Measurements from ENCODE around the gene SPTBN4.
"Not testable (repeated sequence)": the region's sequence is repeated elsewhere in the genome, so short reads cannot be mapped to it uniquely, and the experiment has no call there.

Gene SPTBN4

DNA sequence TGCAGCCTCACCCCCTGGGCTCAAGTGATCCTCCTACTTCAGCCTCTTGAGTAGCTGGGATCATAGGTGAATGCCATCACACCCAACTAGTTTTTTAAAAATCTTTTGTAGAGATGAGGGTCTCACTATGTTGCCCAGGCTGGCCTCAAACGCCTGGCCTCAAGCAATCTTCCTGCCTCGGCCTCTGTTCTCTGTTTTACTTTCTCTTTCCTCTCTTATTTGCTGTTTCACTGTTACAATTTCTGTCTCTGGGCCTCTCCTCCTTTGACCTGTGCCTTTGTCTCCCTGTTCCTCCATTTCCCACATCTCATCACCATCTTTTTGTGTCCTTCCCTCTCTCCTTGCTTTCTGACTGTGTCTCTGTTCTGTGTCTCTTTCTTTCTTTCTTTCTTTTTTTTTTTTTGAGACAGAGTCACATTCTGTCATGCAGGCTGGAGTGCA, 119.2 kb downstream of the SPTBN4 start:
- no peak for DNase-seq (ENCODE audit: low read depth in 2 of 2)

DNA sequence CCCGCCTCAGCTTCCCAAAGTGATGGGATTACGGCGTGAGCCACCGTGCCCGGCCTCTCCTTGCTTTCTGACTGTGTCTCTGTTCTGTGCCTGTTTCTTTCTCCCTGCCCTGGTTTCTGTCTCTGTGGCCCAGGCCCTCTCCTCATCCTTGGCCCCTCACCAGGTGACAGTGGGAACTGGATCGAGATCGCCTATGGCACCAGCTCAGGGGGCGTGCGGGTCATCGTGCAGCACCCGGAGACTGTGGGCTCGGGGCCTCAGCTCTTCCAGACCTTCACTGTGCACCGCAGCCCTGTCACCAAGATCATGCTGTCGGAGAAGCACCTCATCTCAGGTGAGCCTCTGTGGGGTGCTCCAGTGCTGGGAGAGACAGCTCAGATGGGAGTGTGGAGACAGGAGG, 119.8 kb downstream of the SPTBN4 start:
- DNase-seq (ENCODE audit: low read depth in 2 of 2): no peak

DNA sequence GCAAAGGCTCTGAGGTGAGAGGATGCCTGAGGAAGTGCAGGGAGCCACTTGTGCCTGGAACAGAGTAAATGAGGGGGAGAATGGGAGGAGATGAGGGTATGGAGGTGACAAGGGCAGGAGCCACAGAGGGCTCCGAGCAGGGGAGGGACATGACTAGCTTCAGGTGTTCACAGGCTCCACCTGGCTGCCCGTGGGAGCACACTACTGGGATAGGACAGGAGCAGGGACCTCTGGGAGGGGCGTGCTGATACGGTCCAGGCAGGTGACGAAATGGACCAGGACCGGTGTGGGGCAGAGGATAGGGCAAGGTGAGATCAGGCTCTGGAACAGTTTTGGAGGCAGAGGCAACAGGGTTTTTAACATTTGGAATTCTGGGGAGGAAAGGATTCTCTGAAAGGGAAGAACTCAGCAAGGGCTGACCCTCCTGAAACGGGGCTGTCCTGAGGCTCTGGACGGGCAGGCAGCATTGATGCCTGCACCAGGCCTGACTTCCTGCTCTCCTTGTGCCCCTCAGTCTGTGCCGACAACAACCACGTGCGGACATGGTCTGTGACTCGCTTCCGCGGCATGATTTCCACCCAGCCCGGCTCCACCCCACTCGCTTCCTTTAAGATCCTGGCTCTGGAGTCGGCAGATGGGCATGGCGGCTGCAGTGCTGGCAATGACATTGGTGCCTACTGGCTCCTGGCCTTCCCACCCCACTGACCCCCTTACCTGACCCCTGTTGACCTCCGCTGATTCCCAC, 121.5 kb downstream of the SPTBN4 start:
- no peak for DNase-seq (ENCODE audit: low read depth in 2 of 2)

DNA sequence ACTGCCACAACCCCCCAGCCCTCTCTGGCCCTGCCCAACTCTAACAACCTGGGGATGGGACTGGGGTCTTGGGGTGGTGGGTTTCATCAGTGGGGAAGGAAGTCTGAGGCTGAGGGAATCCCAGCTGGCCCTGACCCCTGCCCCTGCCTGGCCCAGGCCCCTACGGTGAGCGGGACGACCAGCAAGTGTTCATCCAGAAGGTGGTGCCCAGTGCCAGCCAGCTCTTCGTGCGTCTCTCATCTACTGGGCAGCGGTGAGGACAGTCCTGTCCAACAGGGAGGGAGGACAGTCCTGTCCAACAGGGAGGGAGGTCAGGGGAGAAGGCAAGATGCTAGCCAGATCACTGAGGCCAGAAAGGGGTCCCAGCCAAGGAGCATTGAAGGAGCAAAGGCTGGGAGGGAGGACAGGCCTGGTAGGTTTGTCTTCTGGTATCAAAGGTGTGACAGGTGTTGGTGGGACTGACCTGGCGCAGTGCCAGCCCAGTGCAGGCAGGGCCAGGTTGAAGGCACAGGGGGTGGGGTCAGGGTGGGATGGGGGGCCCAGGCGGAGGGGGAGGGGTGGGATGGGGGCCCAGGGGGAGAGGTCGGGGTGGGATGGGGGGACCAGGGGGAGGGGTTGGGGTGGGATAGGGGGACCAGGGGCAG, 122.2 kb downstream of the SPTBN4 start:
- DNase-seq (ENCODE audit: low read depth in 2 of 2): no peak

DNA sequence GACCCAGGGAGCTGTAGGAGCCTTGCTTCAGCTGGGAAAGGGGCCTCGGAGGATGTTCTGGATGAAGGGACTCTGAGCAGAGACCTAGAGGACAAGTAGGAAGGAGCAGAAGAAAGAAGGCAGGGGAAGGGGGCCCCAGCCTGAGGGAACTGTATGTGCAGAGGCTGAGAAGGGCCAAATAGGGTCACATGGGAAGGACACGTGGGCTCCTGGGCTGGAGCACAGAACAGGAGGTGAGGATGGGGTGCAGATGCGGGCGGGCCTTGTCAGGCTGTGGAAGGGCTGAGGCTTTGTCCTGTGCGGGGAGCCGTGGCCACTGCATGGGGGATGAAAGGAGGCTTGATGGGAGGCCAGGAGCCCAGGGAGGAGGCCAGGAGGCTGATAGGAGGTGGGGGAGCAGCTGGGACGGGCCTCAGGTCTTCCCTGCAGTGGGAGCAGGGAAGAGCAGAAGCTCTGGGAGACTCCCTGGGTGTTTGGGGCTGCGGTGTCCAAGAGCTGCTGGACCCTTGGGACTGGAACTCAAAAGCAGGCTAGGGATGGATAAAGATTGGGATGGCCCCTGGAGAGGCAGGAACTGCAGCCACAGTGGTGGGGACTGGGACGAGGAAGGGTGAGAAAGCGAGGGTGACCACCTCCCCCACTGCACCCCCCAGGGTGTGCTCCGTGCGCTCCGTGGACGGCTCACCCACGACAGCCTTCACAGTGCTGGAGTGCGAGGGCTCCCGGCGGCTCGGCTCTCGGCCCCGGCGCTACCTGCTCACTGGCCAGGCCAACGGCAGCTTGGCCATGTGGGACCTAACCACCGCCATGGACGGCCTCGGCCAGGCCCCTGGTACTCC, 123.0 kb downstream of the SPTBN4 start:
- DNase-seq (ENCODE audit: low read depth in 2 of 2): no peak

DNA sequence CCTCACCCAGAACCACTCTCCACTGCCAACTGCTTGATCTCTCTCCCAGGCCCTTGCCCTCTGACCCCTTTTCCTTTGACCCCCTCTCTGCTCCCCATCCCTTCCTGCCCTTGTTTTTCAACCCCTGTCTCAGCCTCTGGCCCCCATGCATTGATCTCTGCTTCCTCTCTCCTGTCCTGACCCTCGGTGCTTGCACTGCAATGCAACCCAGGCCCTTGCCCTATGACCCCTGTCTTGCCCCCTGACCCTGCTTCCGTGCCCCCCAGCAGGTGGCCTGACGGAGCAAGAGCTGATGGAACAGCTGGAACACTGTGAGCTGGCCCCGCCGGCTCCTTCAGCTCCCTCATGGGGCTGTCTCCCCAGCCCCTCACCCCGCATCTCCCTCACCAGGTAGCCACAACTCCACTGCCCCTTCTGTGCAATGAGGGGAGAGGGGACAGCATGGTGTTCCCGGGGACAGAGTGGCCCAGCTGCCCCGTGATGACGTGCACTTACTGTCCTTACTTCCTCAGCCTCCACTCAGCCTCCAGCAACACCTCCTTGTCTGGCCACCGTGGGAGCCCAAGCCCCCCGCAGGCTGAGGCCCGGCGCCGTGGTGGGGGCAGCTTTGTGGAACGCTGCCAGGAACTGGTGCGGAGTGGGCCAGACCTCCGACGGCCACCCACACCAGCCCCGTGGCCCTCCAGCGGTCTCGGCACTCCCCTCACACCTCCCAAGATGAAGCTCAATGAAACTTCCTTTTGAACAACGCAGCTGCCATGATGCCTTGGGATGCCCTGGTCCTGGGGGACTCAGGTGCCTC, 123.9 kb downstream of the SPTBN4 start:
- no peak for DNase-seq (ENCODE audit: low read depth in 2 of 2)

DNA sequence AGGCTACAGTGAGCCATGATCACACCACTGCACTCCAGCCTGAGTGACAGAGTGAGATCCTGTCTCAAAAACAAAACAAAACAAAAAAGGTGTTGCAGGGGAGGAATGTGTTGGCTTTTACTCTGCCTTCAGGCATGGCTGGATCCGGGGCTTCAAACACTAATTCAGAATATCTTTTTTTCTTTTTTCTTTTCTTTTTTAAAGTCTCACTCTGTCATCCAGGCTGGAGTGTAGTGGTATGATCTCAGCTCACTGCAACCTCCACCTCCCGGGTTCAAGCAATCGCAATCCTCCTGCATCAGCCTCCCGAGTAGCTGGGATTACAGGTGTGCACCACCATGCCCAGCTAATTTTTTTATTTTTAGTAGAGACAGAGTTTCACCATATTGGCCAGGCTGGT, 124.9 kb downstream of the SPTBN4 start:
- DNase-seq (ENCODE audit: low read depth in 2 of 2): not testable (repeated sequence)

DNA sequence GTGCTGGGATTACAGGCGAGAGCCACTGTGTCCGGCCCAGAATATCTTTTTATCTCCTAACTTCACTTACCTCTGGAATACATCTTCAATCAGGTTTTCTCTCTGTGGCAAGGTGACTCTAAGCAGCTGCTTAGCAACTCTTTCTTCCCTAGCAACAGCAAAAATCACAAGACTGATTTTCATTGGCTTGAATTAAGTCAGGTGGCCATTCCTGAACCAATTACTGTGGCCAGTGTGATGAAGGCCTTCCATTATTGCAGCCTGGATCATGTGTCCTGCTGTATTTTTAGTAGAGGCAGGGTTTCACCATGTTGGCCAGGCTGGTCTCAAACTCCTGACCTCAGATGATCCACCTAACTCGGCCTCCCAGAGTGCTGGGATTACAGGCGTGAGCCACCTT, 125.4 kb downstream of the SPTBN4 start:
- DNase-seq (ENCODE audit: low read depth in 2 of 2): no peak

DNA sequence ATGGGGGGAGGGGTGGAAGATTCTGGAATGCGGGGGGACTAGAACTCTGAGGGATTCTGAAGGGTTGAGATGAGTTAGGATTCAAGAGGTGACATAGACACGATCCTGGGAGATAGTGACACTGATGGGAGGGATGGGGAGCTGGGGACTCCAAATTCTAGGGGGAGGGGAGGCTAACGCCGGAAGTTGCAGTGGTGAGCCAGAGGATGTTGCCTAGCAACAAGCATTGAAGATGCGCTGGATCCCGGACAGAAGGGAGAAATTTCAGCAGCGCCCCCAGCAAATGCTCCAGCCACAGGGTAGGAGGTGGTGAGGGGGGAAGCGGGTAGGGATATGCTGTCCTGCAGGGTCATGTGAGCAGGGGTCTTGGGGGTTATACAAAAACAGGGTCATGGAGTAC, 127.5 kb downstream of the SPTBN4 start:
- no peak for DNase-seq (ENCODE audit: low read depth in 2 of 2)

DNA sequence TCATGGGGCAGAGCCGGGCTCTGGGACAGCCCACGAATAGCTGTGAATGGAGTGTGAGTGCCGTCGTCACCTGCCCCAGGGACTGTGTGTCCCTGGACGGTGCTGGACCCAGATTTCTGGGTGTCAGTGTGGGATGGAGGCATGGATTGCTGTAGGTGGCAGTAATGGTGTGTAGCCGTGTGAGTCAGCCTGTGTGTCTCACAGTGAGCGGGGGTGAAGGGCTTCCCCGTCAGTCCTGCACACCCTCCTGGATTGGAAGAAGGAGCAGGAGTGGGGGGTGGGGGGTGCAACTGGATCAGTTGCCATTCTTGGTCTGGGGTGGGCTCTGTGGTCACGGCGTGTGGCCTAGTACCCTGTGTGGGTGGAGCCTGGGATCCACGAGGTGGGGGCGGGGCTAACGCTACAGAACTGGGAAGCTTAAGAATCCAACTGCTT, 127.9 kb downstream of the SPTBN4 start:
- DNase-seq (ENCODE audit: low read depth in 2 of 2): no peak

DNA sequence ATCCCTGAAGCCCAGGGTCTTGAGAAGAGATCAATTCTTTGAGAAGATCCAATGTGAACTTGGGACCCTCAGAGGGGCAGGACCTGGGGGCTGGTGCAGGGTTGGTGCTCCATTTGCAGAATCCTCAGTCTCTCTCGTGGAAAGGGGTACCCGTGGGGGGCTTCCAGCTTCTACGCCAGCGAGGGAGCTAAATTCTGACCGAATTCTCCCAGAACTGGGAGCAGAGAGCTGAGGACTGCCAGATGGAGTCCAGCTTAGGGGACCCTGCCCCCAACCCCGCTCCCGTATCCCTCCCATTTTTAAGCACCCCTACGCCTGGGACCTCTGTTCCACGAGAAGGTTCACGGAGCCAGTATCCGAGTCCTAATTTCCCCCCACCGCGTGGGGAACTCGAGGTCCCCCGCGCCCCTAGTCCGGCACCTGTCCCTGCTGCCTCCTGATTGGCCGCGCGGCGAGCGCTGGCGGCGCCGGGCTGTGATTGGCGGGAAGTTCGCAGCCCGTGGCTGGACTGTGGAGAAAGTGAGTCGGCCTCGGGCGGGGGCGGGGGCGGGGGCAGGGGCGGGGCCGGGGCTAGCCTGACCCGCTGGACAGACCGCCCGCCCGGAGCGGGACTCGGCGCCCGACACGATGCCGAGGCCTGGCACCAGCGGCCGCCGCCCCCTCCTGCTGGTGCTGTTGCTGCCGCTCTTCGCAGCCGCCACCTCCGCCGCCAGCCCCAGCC, 130.0 kb downstream of the SPTBN4 start:
- DNase-seq (ENCODE audit: low read depth in 2 of 2): no peak

DNA sequence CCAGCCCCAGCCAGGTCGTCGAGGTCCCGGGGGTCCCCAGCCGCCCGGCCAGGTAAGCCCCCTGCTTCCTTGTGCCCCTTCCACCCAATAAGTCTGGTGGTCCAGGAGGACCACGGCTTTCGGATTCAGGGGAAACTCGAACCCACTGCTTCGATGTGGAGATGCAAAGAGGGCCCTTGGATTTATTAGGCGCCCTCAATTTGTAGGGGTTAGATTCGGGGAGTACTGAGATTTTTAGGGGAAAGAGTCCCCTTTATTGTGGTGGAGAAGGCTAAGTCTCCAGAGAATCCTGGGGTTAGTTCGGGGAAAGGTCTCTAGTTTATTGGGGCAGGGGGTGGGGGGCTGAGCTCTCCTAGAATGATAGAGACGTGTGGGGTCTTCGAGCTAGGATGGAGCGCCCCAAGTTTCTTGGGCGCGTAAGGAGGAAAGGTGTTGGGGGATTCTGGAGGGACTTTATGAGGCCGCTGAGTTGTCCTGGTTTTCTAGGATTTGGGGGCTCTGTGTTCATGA, 130.6 kb downstream of the SPTBN4 start:
- DNase-seq (ENCODE audit: low read depth in 2 of 2): no peak

DNA sequence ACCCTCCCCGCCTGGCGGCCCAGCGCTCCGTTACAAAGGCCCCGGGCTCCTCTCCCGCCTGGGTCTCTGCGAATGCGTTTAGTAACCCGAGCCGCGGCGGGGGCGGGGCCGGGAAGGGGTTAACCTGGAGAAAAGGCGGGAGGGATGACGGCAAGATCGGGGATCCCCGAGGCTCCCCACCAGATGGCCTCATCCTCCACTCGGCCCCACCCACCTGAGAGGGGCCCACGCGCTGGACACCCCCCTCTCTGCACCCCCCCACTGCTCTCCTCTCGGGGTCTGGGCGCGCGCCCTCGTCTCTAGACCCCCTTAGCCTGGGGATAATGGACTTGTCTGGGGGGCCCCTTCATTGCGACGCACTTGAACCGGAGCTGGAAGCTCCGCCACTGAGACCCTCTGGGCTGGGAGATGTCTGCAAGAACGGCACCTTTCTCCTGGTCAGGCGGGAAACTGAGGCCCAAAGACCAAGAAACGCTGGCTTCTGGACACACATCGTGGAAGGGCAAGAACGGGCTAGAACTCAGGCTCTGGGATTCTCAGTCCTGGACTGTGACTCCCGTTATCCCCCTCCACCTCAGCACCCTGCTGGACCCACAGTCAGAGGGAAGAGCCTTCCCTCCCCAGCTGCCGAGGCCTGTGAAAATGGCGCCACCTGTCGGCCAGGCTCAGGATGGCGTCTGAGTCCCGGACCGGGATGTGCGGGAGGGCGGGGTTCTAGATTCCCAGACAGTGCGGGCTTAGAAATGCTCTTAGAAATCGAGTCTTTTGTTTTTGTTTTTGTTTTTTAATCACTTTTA, 131.5 kb downstream of the SPTBN4 start:
- DNase-seq (ENCODE audit: low read depth in 2 of 2): peak; percentile 58 to 76

DNA sequence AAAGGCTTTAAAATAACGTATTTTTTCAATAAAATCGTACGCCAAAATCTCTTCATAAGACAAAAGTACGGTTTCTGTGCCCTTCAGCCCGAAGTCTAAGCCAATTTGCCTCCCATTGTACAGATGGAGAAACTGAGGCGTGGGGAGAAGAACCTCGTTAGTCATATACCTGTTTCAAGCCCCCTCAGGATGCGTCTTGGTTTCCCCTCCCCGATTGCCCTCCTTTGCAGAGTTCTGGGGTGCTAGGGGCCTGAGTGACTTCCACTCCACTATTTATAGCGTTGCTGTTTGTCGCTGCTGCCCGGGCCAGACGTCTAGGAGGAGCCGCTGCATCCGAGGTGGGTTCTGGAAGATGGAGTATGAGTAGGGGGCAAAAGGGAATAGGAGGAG, 132.1 kb downstream of the SPTBN4 start:
- DNase-seq (ENCODE audit: low read depth in 2 of 2): no peak

DNA sequence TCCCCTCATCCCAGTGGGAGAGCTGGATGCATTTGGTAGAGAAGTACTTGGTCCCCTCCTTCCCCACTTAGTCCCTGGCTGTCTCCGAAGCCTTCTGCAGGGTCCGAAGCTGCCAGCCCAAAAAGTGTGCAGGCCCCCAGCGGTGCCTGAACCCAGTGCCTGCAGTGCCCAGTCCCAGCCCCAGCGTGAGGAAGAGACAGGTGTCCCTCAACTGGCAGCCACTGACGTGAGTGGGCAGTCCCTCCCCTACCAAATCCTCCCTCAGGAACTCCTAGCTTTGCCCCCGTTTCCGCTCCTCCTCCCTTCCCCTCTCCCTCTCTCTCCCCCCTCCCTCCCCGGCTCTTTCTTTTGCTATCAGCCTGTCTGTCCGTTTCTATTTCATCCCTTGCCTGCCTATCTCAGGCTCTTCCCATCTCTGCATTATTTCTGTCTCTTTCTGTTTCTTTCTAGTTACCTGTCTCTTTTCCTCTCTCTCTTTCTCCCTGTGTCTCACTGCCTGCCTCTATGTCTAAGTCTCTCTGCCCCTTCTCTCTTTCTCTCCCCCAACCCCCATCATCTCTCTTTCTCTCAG, 132.6 kb downstream of the SPTBN4 start:
- no peak for DNase-seq (ENCODE audit: low read depth in 2 of 2)

DNA sequence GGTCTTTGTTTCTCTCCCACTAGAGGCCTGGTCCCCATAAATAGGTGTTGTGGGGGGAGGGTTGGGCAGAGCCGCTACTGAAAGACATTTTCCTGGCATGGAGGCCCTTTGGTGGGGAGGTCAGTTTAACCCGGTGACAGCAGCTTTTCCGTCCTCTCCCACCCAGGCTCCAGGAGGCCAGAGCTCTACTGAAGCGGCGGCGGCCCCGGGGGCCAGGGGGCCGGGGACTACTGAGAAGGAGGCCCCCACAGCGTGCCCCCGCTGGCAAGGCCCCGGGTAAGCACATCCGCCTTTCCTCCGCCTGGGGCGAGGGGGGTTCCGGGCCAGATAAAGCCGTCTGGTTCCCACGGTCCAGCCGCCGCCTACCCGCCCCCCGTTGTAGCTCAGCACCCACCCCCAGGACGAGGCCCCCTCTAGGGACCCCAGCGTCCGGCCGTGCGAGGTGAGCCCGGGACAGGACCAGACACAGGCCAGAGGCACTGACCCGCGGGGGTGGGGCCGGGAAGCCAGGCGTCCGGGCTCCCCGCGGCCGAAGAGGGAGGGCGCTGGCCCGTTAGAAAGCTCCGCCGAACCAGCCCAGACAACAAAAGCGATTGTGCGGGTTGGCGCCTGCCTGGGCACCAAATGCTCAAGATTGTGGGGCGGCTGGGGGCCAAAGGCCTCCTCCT, 133.2 kb downstream of the SPTBN4 start:
- no peak for DNase-seq (ENCODE audit: low read depth in 2 of 2)

DNA sequence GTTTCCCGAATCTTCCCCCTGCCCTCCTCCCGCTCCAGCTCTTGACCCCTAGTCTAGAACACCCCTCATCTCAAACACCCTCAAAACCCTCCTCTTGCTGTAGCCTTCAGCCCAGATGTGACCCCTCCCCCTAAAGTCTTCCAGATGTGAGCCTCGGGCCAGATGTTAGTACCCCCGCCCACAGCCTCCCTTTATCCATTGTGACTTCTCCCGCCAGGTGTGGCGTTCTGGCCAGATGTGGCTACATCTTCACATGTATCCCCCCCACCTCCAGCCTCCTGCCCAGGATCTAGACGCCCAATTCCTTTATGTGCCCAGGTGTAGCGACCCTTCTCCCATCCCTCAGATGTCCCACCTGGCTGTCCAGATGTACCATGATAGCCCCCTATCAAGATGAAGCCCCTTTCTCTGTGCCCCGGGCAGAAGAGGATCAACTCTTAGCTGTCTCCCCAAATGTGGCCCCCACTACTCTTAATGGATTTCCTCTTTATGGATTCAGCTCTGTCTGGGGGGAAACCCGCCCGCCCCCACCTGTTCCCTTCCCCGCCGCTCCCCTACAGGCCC, 133.9 kb downstream of the SPTBN4 start:
- no peak for DNase-seq (ENCODE audit: low read depth in 2 of 2)

DNA sequence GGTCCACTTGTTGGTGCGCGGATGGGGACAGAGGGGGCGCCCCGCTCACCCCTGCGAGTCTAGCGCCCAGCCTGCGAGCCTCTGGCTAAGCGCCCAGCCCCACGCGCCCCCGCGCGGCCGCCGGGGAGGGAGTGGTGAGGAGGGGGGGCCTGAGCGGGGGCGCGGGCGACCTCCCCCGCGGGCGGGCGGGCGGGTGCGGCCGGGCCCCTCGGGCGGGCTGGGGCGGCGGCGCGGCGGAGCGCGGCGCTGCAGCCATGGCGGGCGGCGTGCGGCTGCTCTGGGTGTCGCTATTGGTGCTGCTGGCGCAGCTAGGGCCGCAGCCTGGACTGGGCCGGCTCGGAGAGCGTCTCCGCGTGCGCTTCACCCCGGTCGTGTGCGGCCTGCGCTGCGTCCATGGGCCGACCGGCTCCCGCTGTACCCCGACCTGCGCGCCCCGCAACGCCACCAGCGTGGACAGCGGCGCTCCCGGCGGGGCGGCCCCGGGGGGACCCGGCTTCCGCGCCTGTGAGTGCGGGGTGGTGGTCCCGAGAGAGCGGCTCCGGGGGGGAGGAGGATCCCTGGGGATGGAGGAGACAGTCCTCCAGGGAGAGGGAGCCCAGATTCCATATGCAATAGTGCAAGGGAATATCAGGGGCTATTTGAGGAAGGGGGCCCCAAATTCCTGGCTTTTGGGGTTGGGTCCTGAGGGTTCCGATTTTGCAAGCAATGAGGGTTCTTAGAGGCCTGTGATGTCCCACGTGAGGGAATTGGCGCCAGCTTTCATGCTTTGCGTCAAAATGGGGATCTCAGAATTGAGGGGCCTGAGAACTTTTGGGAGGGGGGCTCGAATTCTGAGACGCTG, 134.6 kb downstream of the SPTBN4 start, which contains the start of gene LTBP4:
Gene LTBP4, plus strand, starts transcription at position 236 of the 841 bp plus-strand sequence. Its CDS starts 19 bp downstream, at position 255.
- DNase-seq (ENCODE audit: low read depth in 2 of 2): no peak
